GM13976 (cell line): ENCODE results near the gene CLSTN1.
A peak's percentile ranks its signal among the peaks of the same experiment; 100 is the strongest.

Experiments
- DNase-seq: peaks from one replicate; pipeline ENCODE4 v3.0.0; 2012; ENCODE audit warnings: low spot score
- CTCF ChIP-seq: IDR thresholded peaks from 2 replicates; pipeline ENCODE4 v1.5.1; 2012; ENCODE audit warnings: borderline replicate concordance, mild to moderate bottlenecking; ENCODE audit not compliant: insufficient read depth; ENCODE audit errors: extremely low read depth, missing control alignments, control extremely low read depth
- in situ Hi-C: fragments of 300-500 bp; cut with MboI; formaldehyde crosslinking; loops from one replicate; pipeline ENCODE4 v1.12.0; 2022; ENCODE audit warnings: low sequenced_read_pairs, mixed read lengths, inconsistent platforms; ENCODE audit not compliant: unreplicated experiment

The CLSTN1 gene

GRCh38 chr1:9724706-9725476, 98.9 kb downstream of the CLSTN1 start:
- peak; percentile 97 for TF ChIP-seq CTCF
- DNase-seq, result peak; percentile 91
- in situ Hi-C loops, result no loop called here

- in situ Hi-C loops, result no loop called here
- TF ChIP-seq CTCF, result no peak
- no peak for DNase-seq
Measured at GRCh38 chr1:9723926-9724325, 99.8 kb downstream of the CLSTN1 start.

GRCh38 chr1:9723068-9723805, 100.5 kb downstream of the CLSTN1 start:
- TF ChIP-seq CTCF, result no peak
- in situ Hi-C loops, result no loop called here
- DNase-seq, result no peak

GRCh38 chr1:9722378-9722749, 101.4 kb downstream of the CLSTN1 start:
- DNase-seq, result no peak
- in situ Hi-C loops, result no loop called here
- TF ChIP-seq CTCF, result no peak

GRCh38 chr1:9721606-9722377, 102.0 kb downstream of the CLSTN1 start:
- TF ChIP-seq CTCF, result peak; percentile 29
- in situ Hi-C loops, result no loop called here
- DNase-seq, result peak; percentile 62

GRCh38 chr1:9720785-9721605, 102.8 kb downstream of the CLSTN1 start:
- DNase-seq, result no peak
- in situ Hi-C loops, result no loop called here
- TF ChIP-seq CTCF, result no peak
